H1 (cell line): ENCODE data around the gene ACOT11. TPM values are rescaled to one million over a fixed set of nuclear protein-coding genes. Genes with fewer than 3 reads are reported as not detected.

Source experiments
- CTCF ChIA-PET: fragments of 300-600 bp; sonication (Branson Sonifier 250); formaldehyde crosslinking; loops from one replicate; lab custom pipeline; 2021; ENCODE audit not compliant: partially characterized antibody; lab: Charles Lee
- POLR2A ChIA-PET: fragments of 300-600 bp; sonication (Branson Sonifier 250); formaldehyde crosslinking; loops from one replicate; lab custom pipeline; 2021; ENCODE audit warnings: inconsistent platforms; ENCODE audit not compliant: partially characterized antibody; lab: Charles Lee
- DNase-seq, 2 experiments: peaks; one replicate each; pipeline versions ENCODE4 v3.0.0 to v3.0.0-alpha.2; 2010 to 2022; ENCODE audit warnings: low spot score in 2 of 2, low read depth in 1 of 2, mixed read lengths in 1 of 2
- FAIRE-seq: peaks from 2 replicates; lab custom pipeline; 2011; peaks lifted over from hg19 to GRCh38; lab: Jason Lieb, UNC
- H2AFZ ChIP-seq: 2 replicates; pipeline ENCODE4 v1.8.1; 2012; ENCODE audit warnings: low read length, inconsistent platforms
- H2AK5ac ChIP-seq: 2 replicates; pipeline ENCODE4 v1.6.1; 2013; ENCODE audit warnings: low read depth, low read length
- H2BK120ac ChIP-seq: replicated peaks from 2 replicates; pipeline ENCODE3; 2013; ENCODE audit warnings: low read depth, low read length, inconsistent platforms
- H2BK12ac ChIP-seq: 2 replicates; pipeline ENCODE4 v1.6.1; 2013; ENCODE audit warnings: low read depth, low read length
- H2BK15ac ChIP-seq: 2 replicates; pipeline ENCODE4 v1.6.1; 2013; ENCODE audit warnings: low read length
- H2BK20ac ChIP-seq: 2 replicates; pipeline ENCODE4 v1.6.1; 2013; ENCODE audit warnings: low read length
- H2BK5ac ChIP-seq: 2 replicates; pipeline ENCODE4 v1.6.1; 2013; ENCODE audit warnings: low read depth, low read length
- H3K14ac ChIP-seq: 2 replicates; pipeline ENCODE4 v1.6.1; 2013; ENCODE audit warnings: inconsistent platforms; ENCODE audit not compliant: insufficient read length
- H3K18ac ChIP-seq: 2 replicates; pipeline ENCODE4 v1.6.1; 2013; ENCODE audit warnings: low read length; ENCODE audit errors: extremely low read depth
- H3K23ac ChIP-seq: 2 replicates; pipeline ENCODE4 v1.6.1; 2013; ENCODE audit warnings: inconsistent platforms; ENCODE audit not compliant: insufficient read length
- H3K23me2 ChIP-seq: 2 replicates; pipeline ENCODE4 v1.6.1; 2013; ENCODE audit warnings: low read depth, low read length
- H3K27ac ChIP-seq: 2 replicates; pipeline ENCODE4 v1.6.1; 2011; ENCODE audit warnings: low read depth, low read length, inconsistent platforms
- H3K27me3 ChIP-seq, 4 experiments: replicated peaks in 1 of 4; 1 replicate in 1 of 4; 2 replicates in 3 of 4; pipeline versions ENCODE4 v1.6.1 to v1.8.1; 2011 to 2013; ENCODE audit warnings: low read length in 3 of 4, mild to moderate bottlenecking in 3 of 4, inconsistent platforms in 2 of 4, mixed read lengths in 2 of 4, moderate library complexity in 1 of 4; ENCODE audit not compliant: control insufficient read depth in 3 of 4, insufficient read depth in 3 of 4; ENCODE audit errors: extremely low read depth in 1 of 4
- H3K36me3 ChIP-seq, 4 experiments: 2 replicates each; pipeline versions ENCODE4 v1.6.1 to v1.8.1; 2011 to 2013; ENCODE audit warnings: mild to moderate bottlenecking in 4 of 4, low read length in 3 of 4, moderate library complexity in 2 of 4, control low read depth in 1 of 4, inconsistent platforms in 1 of 4; ENCODE audit not compliant: insufficient read depth in 4 of 4, control insufficient read depth in 2 of 4
- H3K4ac ChIP-seq: replicated peaks from 2 replicates; pipeline ENCODE3; 2013; ENCODE audit warnings: low read length, low read depth, mixed read lengths, inconsistent platforms; ENCODE audit not compliant: insufficient read length
- H3K4me1 ChIP-seq, 4 experiments: replicated peaks in 1 of 4; 1 replicate in 1 of 4; 2 replicates in 3 of 4; pipeline versions ENCODE4 v1.6.1 to v1.8.1; 2011 to 2013; ENCODE audit warnings: low read length in 3 of 4, inconsistent platforms in 2 of 4, mixed read lengths in 1 of 4; ENCODE audit not compliant: insufficient read depth in 4 of 4, control insufficient read depth in 3 of 4
- H3K4me2 ChIP-seq, 2 experiments: 2 replicates each; pipeline versions ENCODE4 v1.6.1 to v1.8.1; 2011 to 2013; ENCODE audit warnings: low read depth in 2 of 2, low read length in 2 of 2, control low read depth in 1 of 2, inconsistent platforms in 1 of 2, mild to moderate bottlenecking in 1 of 2; ENCODE audit not compliant: insufficient read depth in 1 of 2
- H3K4me3 ChIP-seq, 4 experiments: fragments of 200-600, 300-600 bp in 1 of 4; sonication (generic), shearing (Covaris generic), sonication (Bioruptor Twin) in 1 of 4; 2 replicates each; pipeline versions ENCODE4 v1.5.1 to v1.8.1; 2011 to 2016; ENCODE audit warnings: low read length in 4 of 4, low read depth in 3 of 4, control low read depth in 2 of 4, inconsistent platforms in 2 of 4, mild to moderate bottlenecking in 2 of 4, mixed read lengths in 1 of 4, moderate library complexity in 1 of 4; ENCODE audit not compliant: insufficient read depth in 2 of 4; ENCODE audit errors: extremely low read depth in 1 of 4
- H3K56ac ChIP-seq: replicated peaks from 2 replicates; pipeline ENCODE3; 2013; ENCODE audit warnings: low read depth, mild to moderate bottlenecking, mixed read lengths, low read length, inconsistent platforms; ENCODE audit not compliant: insufficient read length
- H3K79me1 ChIP-seq: 2 replicates; pipeline ENCODE4 v1.6.1; 2013; ENCODE audit warnings: low read depth, low read length, control low read depth
- H3K79me2 ChIP-seq, 2 experiments: 2 replicates each; pipeline versions ENCODE4 v1.6.1 to v1.8.1; 2012 to 2013; ENCODE audit warnings: low read length in 2 of 2, mild to moderate bottlenecking in 2 of 2, inconsistent platforms in 1 of 2; ENCODE audit not compliant: insufficient read depth in 2 of 2, control insufficient read depth in 1 of 2
- H3K9ac ChIP-seq, 4 experiments: replicated peaks in 1 of 4; 1 replicate in 1 of 4; 2 replicates in 3 of 4; pipeline versions ENCODE4 v1.6.1 to v1.8.1; 2011 to 2013; ENCODE audit warnings: low read depth in 3 of 4, low read length in 3 of 4, control low read depth in 2 of 4, mild to moderate bottlenecking in 2 of 4, moderate library complexity in 2 of 4, inconsistent platforms in 1 of 4; ENCODE audit errors: extremely low read depth in 1 of 4
- H3K9me3 ChIP-seq, 2 experiments: 2 replicates each; pipeline versions ENCODE4 v1.6.1 to v1.8.1; 2012 to 2013; ENCODE audit warnings: mild to moderate bottlenecking in 2 of 2, moderate library complexity in 2 of 2, control low read depth in 1 of 2, inconsistent platforms in 1 of 2, low read depth in 1 of 2, low read length in 1 of 2, mixed read lengths in 1 of 2; ENCODE audit not compliant: insufficient read depth in 2 of 2
- H4K20me1 ChIP-seq, 2 experiments: replicated peaks in 1 of 2; 2 replicates each; pipeline versions ENCODE3 to v1.8.1; 2011 to 2013; ENCODE audit warnings: inconsistent platforms in 2 of 2, low read length in 2 of 2, mild to moderate bottlenecking in 1 of 2; ENCODE audit not compliant: insufficient read depth in 2 of 2, control insufficient read depth in 1 of 2
- H4K5ac ChIP-seq: 2 replicates; pipeline ENCODE4 v1.6.1; 2013; ENCODE audit warnings: low read length, low read depth, mixed read lengths, inconsistent platforms; ENCODE audit not compliant: insufficient read length
- H4K8ac ChIP-seq: 2 replicates; pipeline ENCODE4 v1.8.0; 2013; ENCODE audit warnings: mild to moderate bottlenecking, moderate library complexity, low read length, inconsistent platforms; ENCODE audit not compliant: insufficient read depth; ENCODE audit errors: extremely low read depth
- H4K91ac ChIP-seq: replicated peaks from 2 replicates; pipeline ENCODE3; 2013; ENCODE audit warnings: low read length, mixed read lengths, inconsistent platforms; ENCODE audit not compliant: insufficient read length
- BCL11A ChIP-seq, 2 experiments: IDR thresholded peaks; one replicate each; pipeline ENCODE4 v1.6.1; 2011; ENCODE audit warnings: low read depth in 2 of 2, low read length in 2 of 2, mild to moderate bottlenecking in 2 of 2
- CREB1 ChIP-seq: IDR thresholded peaks from 2 replicates; pipeline ENCODE4 v1.6.1; 2012; ENCODE audit warnings: inconsistent platforms
- HDAC6 ChIP-seq: IDR thresholded peaks from one replicate; pipeline ENCODE4 v1.7.1; 2012; ENCODE audit warnings: low read depth, mild to moderate bottlenecking, inconsistent platforms, low read length, moderate library complexity
- KDM1A ChIP-seq: fragments of 200-600, 300-600 bp; sonication (generic); IDR thresholded peaks from 2 replicates; pipeline ENCODE4 v1.7.1; 2016; ENCODE audit warnings: mild to moderate bottlenecking, low read length, borderline replicate concordance
- RAD21 ChIP-seq, 2 experiments: IDR thresholded peaks in 1 of 2; conservative IDR thresholded peaks in 1 of 2; 2 replicates each; pipeline ENCODE4 v1.6.1; 2011; ENCODE audit warnings: low read depth in 2 of 2, low read length in 2 of 2, improper control_type of control experiment in 1 of 2, inconsistent platforms in 1 of 2, mild to moderate bottlenecking in 1 of 2, moderate library complexity in 1 of 2
- SIN3A ChIP-seq, 2 experiments: IDR thresholded peaks in 1 of 2; conservative IDR thresholded peaks in 1 of 2; 2 replicates each; pipeline ENCODE4 v1.6.1; 2011 to 2012; ENCODE audit warnings: low read length in 2 of 2, improper control_type of control experiment in 1 of 2, low read depth in 1 of 2, mild to moderate bottlenecking in 1 of 2
- TBP ChIP-seq: IDR thresholded peaks from 2 replicates; pipeline ENCODE4 v1.6.1; 2011; ENCODE audit warnings: low read depth, low read length, improper control_type of control experiment
- WGBS, 2 experiments: shearing (Covaris generic) in 1 of 2; methylation state at CpG; one replicate each; pipeline versions ENCODE4 v1.1.6 to v1.1.7; 2013 to 2015; ENCODE audit warnings: low lambda C conversion rate in 2 of 2, mixed read lengths in 2 of 2, inconsistent platforms in 1 of 2, low coverage in 1 of 2, missing lambda C conversion rate in 1 of 2; ENCODE audit not compliant: insufficient replicate concordance in 2 of 2, insufficient coverage in 1 of 2, insufficient read length in 1 of 2; ENCODE audit errors: extremely low coverage in 1 of 2, missing lambda C conversion rate in 1 of 2; 5-methylcytosine and 5-hydroxymethylcytosine counted together
- long read RNA-seq, 2 experiments: library from RNA in 1 of 2; library from capped mRNA in 1 of 2; stranded (forward); transcript quantifications; one replicate each; pipeline ENCODE4 v2.0.0, GENCODE V29; 2021; ENCODE audit warnings: inconsistent platforms in 1 of 2
- polyA minus RNA-seq, 3 experiments: library from RNA; depleted of rRNA, polyadenylated mRNA; stranded (reverse); fragments of >200 nt; gene quantifications; 1 replicate in 2 of 3; 2 replicates in 1 of 3; pipeline ENCODE4 v1.2.3, GENCODE V29; 2011
- polyA plus RNA-seq, 7 experiments: library from polyadenylated mRNA; depleted of rRNA in 3 of 7; stranded (reverse) in 5 of 7; unstranded in 2 of 7; fragments of >200 nt in 5 of 7; fragments of 200-250 nt in 2 of 7; gene quantifications; 1 replicate in 5 of 7; 2 replicates in 1 of 7; 4 replicates in 1 of 7; pipeline versions ENCODE4 v1.2.1 to v1.2.3, GENCODE V29; 2011 to 2013; ENCODE audit warnings: missing spikeins in 2 of 7, mixed read lengths in 2 of 7
- total RNA-seq: library from RNA; stranded (reverse); fragmentation: NEBNext Ultra II Directional; extraction: Animal tissue kit (Norgen Biotek cat#: 25700); gene quantifications from 2 replicates; pipeline ENCODE4 v1.2.1, GENCODE V29; 2021

The ACOT11 gene
- total RNA-seq, result 3.5 and 3.8 TPM in 2 replicates
- polyA plus RNA-seq (2011; rRNA removed), result 4.5 and 5.6 TPM in 2 replicates
- 4.2 TPM for polyA plus RNA-seq (2011; cell fraction: cytosol; rRNA removed)
- polyA plus RNA-seq (2011; cell fraction: nucleus; rRNA removed), result 9.9 TPM
- 2.9 to 4.1 TPM (median 3.4 TPM) in 4 replicates for polyA plus RNA-seq (2012, experiment 1 of 2)
- 3.2 TPM for polyA plus RNA-seq (2012, experiment 2 of 2)
- polyA plus RNA-seq (2013, experiment 1 of 2), result 2.8 TPM
- polyA plus RNA-seq (2013, experiment 2 of 2), result 2.5 TPM
- 6.1 and 6.3 TPM in 2 replicates for polyA minus RNA-seq (2011; rRNA and poly(A)+ RNA removed)
- 1.8 TPM for polyA minus RNA-seq (2011; cell fraction: cytosol; rRNA and poly(A)+ RNA removed)
- polyA minus RNA-seq (2011; cell fraction: nucleus; rRNA and poly(A)+ RNA removed), result 8.7 TPM
- long read RNA-seq, experiment 1, partial matches to known transcripts, result 2 of 3 reads
- long read RNA-seq, experiment 1, other reads (novel, unspliced or antisense), result 1 of 3 reads
- long read RNA-seq, experiment 2, partial matches to known transcripts, result 1 of 1 reads
- long read RNA-seq, experiment 2, other reads (novel, unspliced or antisense), result 0 of 1 reads

GRCh38 chr1:54547601-54548388, at the start of gene ACOT11:
ACOT11 (plus strand) TSS chr1:54548228; CDS start chr1:54548310, 82 bp downstream.
- no peak within 1 kb of the TSS for H3K27ac ChIP-seq
- H3K14ac ChIP-seq, result no peak within 1 kb of the TSS
- H2AK5ac ChIP-seq, result no peak within 1 kb of the TSS
- H3K23ac ChIP-seq, result no peak within 1 kb of the TSS
- H2BK5ac ChIP-seq, result no peak within 1 kb of the TSS; the same call in none of the 2 replicates
- peak within 1 kb of the TSS; percentile 93 for H3K18ac ChIP-seq
- H3K4ac ChIP-seq, result no peak within 1 kb of the TSS
- H3K36me3 ChIP-seq, result no peaks in the 10 kb centered on the region
- no peak within 1 kb of the TSS for H2BK20ac ChIP-seq
- 0 out of 4 replicates have a peak within 1 kb of the TSS, but pooled peaks of 1 of the 2 experiments have one; percentile 17 for H3K4me2 ChIP-seq
- 69% methylated on average over 14 of the region's 25 CpGs; no CpG with 5 or more reads in 1 of the 2 experiments for WGBS, 2 experiments
- peaks cover 2% of the 10 kb centered on the region; the same call in 1 of the 2 replicates for H3K23me2 ChIP-seq
- ChIA-PET CTCF (interaction anchor here (0.5 to 4.7 kb wide), 25 partner anchors 9 to 466 kb away, joined by 3 to 19 read pairs (median 4); no protein-coding TSS in a partner anchor), POLR2A (interaction anchor here (0.5 to 1.5 kb wide), 5 partner anchors 17 to 207 kb away, joined by 3 to 4 read pairs (median 3); partner anchors contain the start of gene SSBP3)
- no peak within 1 kb of the TSS for H3K9ac ChIP-seq
- H2BK15ac ChIP-seq, result 0 out of 2 replicates have a peak within 1 kb of the TSS, but pooled peaks have one; percentile 72
- FAIRE-seq (no peak), DNase-seq (no peak)
- H3K9me3 ChIP-seq, result no peaks in the 10 kb centered on the region
- H3K79me1 ChIP-seq, result peaks cover 2% of the 10 kb centered on the region; the same call in 1 of the 2 replicates
- no peak within 1 kb of the TSS for H4K5ac ChIP-seq
- no peak within 1 kb of the TSS for H3K56ac ChIP-seq
- no peaks in the 10 kb centered on the region for H3K79me2 ChIP-seq
- H3K27me3 ChIP-seq, result no peaks in the 10 kb centered on the region
- H3K4me1 ChIP-seq, result peaks cover 3 to 17% (median 9%) of the 10 kb centered on the region in 4 experiments
- no peak within 1 kb of the TSS for H3K4me3 ChIP-seq
- H4K91ac ChIP-seq, result peak within 1 kb of the TSS; percentile 26
- peak within 1 kb of the TSS; percentile 71; the same call in 1 of the 2 replicates for H2BK12ac ChIP-seq
- H2AFZ ChIP-seq, result no peak within 1 kb of the TSS
- no peaks in the 10 kb centered on the region for H4K20me1 ChIP-seq
- H2BK120ac ChIP-seq, result no peak within 1 kb of the TSS
- no peak within 1 kb of the TSS for H4K8ac ChIP-seq
- TF ChIP-seq HDAC6, result no peak
- no peak for TF ChIP-seq KDM1A
- TF ChIP-seq CREB1, result no peak
- peak; percentile 15 to 19; a peak in 3 of 4 replicates for TF ChIP-seq RAD21 (IDR thresholded peaks at IDR 0.05 in 1 of 2, conservative IDR thresholded peaks at IDR 0.05 in 1 of 2; ENCODE audit: low read depth in 2 of 2, low read length in 2 of 2)
- no peak for TF ChIP-seq BCL11A (IDR thresholded peaks at IDR 0.05; ENCODE audit: low read depth in 2 of 2, low read length in 2 of 2)
- 0 out of 4 replicates have a peak, but pooled peaks of 1 of the 2 experiments have one; percentile 13 for TF ChIP-seq SIN3A (conservative IDR thresholded peaks at IDR 0.05 in 1 of 2, IDR thresholded peaks at IDR 0.05 in 1 of 2; ENCODE audit: low read depth in 1 of 2, low read length in 2 of 2)
- 0 out of 2 replicates have a peak, but pooled peaks have one; percentile 24 for TF ChIP-seq TBP
